Hematopoietic multipotent progenitor cell (in vitro differentiated cells): ENCODE results near the gene SCAF1. TPM values are rescaled to one million over a fixed set of nuclear protein-coding genes. Genes with fewer than 3 reads are reported as not detected.

Experiments used
- DNase-seq, 3 donors: peaks; one replicate each; pipeline ENCODE4 v3.0.0-alpha.2; 2011 to 2015; ENCODE audit warnings: low read depth in 2 of 3, low spot score in 2 of 3
- total RNA-seq: library from RNA; depleted of rRNA; stranded (reverse); fragments of >200 nt; gene quantifications from one replicate; pipeline ENCODE4 v1.2.3, GENCODE V29; 2012

SCAF1 gene
- total RNA-seq, 1 donor = 18.6 TPM

DNA sequence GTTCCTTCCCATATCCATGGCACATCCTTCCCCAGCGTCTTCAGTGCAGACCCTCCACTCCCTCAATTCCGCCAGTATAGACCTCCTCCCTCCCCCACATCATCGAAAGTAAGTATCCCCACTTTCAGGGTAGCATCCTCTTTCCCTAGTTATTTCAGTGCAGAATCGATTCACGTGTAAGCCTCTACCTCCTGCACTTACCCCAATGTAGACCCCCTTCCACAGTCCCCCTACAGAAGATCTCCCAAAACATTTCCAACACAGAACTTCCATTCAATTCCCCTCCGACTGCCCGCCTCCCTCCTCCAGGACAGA, 23.0 kb downstream of the SCAF1 start:
- DNase-seq = no peak

DNA sequence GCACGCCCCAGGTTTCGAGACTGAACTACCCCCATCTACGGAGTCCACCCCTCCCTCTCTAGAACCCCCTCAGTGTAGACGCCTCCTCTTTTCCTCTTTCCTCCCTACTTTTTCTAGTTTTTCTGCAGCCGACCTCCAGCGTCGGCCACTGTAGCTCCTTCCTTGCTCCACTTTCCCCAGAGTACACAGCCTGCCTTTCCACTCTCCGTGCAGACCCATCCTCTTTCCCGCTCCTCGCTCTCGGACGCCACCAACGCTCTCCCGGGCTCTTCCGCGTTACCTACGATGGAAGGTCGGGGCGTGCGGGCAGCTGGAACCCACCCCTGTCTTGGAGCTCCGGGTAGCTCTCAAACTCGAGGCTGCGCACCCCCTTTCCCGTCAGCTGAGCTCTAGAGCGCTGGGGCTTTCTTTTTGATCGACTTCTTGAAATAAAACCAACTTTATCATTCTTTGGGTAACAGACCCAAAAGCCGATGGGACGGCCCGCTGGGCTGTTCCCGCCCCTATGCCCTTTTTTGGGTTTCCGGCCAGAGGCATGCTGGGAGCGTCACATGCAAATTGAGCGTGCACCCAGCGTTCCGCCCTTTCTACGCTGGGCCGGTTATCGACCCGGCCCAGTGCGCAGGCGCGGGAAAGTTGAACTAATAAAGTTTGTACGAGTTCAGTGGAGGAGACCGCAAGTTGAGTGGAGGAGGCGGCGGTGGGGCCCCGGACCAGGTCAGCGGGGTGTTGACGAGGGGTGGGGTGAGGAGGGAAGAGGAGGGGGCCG, 23.5 kb downstream of the SCAF1 start, which contains the start of the genes BCL2L12 and IRF3:
Gene BCL2L12, plus strand, starts transcription at position 583 of the 769 bp plus-strand sequence. CDS start 760 bp downstream, outside the sequence.
Gene IRF3, minus strand, starts transcription at position 507 of the 769 bp plus-strand sequence. CDS start 1,019 bp downstream, outside the sequence.
- peak; percentile 97 to 98 (median 98) for DNase-seq

DNA sequence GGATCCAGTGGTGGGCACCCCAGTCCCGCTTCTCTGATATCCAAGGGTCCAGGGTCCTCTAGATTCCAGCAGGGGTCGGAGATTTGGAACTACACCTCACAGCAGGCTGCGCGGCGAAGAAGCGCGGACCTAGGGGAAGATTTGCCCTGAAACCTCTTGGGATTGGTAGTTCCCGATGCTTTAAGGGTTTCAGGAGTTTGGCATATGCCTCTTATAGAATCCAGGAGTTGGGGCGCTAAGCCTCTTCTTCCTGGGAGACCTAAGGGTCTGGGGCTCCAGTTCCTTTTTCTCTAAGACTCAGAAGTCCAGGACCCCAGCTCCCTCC, 24.1 kb downstream of the SCAF1 start:
- no peak for DNase-seq

DNA sequence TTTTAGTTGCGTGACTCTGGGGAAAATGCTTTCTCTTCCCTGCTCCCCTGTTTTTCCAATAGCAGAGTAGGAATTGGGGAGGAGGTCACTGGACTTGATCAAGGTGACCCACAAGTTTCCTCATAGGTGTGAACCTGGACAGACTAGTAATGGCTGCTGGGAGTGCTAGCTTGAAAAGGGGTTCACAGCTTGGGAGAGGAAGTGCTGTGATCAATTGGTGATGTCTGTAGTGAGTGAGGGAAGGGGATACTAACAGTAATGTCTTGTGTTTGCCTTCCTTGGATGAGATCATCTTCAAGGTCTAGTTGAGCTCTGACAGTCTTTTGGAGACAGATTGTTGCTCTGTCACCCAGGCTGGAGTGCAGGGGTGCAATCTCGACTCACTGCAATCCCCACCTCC, 25.5 kb downstream of the SCAF1 start:
- no peak for DNase-seq

DNA sequence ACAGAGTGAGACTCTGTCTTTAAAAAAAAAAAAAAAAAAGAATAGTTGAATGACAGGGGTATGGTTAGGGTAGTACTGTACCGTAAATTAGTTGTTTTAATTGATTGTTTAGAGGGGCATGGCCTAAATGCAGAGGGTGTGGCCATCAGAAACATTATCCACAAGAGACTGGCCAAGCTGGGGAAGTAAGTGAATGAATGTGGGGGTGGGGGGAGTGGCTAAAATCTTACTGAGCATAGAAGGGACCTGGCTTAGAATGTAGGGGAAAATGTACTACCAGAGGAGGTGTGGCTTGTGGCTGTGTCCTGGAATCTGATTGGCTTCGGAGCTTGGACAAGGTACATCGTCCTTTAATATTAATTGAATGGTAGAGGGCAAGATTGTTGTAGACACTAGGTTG, 27.5 kb downstream of the SCAF1 start:
- DNase-seq = no peak

DNA sequence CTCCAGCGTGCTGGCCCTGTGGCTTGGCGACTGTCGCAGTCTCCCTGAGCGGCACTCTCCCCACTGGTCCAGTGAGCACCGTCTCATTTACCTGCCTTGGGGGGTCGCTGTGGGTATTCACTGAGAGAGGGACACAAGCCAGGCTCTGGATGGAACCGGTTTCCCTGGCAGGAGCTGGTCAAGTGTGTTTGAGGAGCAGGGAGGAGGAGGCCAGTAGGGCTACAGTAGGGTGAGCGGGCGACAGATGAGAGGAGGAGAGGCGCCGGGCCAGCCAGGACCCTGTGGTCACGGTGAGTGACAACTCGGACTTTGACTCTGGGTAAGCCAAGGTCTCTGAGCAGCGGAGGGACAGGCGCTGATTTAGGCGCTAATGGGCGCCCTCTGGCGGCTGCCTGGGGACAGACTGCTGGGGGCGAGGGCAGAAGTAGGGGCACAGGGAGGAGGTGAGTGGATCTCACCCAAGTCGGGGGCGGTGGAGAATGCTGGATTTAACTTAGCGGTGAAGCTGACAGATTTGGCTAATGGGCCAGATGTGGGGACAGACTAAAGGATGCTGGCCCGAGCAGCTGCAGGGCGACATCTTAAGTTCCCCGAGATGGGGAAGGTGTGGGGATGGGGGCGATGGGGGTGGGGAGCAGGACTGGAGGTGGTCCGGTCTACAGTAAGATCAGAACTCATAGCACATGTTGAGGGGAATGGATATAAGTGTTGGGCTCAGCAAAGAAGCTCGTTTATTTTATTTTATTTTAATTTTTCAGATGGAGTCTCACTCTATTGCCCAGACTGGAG, 30.3 kb downstream of the SCAF1 start:
- peak in 2 of 3 donors; percentile 78 to 79 for DNase-seq

DNA sequence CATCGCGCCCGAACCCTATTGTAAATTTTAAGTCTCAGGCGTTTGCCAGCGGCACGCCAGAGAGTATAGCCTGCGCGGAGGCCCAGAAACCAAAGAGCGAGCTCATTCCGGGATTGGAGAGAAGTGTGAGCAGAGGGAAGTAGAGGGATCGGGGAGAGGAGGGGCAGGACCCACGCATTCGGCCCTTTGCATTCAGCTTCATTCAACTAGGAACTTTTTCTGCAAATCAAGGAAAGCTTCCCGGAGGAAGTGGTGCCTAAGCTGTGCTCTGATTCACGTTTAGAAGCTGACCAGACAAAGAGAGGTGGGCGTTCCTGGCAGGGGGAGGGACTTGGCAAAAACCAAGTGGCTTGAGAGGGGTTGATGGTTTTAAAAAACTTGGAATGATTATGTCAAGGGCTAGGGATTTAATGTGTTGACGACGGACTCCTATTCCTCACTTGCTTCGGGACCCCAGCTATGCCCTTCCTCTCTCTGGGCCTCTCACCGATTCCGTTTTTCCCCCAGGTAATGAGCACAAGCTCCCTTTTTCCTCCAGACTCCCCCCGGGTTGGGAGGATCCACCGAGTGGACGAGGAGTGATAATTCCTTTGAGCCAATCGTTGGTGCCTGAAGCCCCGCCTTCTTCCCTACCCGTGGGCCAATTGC, 34.3 kb downstream of the SCAF1 start:
- no peak for DNase-seq

DNA sequence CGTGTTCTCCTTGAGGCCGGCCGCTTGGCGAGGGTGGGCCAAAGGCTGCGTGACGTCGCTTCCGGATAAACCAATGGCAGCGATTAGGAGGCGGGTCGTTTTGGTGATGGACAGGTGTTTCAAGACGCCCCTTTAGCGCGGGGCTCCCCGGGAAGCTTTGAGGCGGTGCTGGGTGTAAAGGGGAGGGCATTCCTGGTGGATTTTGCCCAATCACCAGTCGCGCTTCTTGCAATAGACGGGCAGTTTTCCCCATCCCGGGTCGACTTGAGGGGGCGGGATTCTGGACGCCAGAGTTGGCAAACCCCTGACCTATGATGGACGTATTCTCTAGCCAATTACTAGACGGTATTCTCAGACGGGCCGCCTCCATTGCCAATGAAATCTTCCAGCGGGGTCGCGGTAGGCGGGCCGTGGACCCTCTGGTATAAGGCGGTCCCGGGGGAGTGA, 34.8 kb downstream of the SCAF1 start:
- peak; percentile 95 to 100 (median 100) for DNase-seq

DNA sequence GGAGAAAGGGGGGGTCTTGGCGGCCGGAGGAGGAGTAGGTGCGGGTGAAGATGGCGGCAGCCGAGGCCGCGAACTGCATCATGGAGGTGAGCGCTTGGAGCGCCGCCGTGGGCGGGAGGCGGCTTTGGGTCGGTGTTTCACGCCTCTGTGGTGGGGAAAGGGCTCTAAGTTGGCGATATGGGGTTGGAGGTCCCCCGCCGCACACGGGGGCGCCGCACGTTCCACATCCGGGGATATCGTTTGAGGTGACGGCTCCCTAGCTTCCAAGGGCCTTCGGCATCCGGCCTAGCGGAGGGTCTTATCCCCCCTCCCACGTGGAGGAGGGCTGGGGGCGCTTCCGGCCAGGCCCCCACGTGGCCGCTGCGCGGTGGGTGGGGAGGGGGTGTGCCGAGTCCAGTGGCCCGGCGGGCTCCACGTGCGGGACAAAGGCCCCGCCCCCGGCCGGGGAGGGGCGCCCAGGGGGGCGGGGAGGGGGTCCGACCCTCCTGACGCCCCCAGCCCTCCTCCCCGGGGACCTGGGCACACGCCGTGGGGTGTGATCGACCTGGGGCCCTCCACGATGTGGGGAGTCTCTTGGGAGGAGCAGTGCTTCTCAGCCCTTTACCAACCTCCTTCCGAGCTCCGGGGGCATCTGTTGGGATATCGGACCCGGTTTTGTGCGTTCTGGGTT, 35.4 kb downstream of the SCAF1 start, which contains the start of gene PRMT1:
Gene PRMT1, plus strand, starts transcription at position 41 of the 670 bp plus-strand sequence. Its CDS starts 10 bp downstream, at position 51.
- DNase-seq = no peak

DNA sequence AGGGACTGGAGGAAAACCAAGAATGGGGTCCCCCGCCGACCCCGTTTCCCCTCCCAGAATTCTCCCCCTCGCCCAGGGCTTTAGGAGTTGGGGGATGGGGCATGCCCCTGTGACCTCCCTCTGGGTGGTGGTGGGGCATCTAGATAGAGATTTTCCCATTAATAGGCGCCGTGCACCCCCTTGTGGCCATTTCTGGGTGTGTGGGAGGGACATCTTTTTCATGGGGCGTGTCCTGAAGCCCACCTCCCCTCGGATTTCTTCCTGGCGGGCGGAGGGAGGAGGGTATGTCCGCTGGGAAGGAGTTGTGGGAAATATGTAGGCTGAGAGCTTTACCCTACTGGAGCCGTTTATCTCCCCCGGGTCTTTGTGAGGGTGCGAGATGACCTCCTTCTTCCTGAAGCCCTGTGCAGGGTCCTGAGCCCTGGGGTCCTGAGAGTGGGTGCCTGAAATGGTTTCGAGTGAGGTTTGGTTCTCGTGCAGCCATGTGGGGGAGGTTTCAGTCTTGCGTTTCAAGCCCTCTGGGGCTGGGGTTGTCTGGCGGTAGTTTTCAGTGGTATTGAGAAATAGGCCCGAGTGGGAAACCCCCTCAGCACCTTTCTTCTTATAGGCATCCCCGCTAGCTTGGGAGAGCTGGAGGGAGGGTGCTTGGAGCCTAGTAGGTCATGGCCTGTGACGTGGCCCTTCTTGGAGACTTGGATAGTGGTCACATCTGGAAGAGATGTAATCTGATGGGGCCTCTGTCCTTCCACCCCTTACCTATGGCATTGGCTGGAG, 36.1 kb downstream of the SCAF1 start:
- DNase-seq = peak in 2 of 3 donors; percentile 78 to 90

DNA sequence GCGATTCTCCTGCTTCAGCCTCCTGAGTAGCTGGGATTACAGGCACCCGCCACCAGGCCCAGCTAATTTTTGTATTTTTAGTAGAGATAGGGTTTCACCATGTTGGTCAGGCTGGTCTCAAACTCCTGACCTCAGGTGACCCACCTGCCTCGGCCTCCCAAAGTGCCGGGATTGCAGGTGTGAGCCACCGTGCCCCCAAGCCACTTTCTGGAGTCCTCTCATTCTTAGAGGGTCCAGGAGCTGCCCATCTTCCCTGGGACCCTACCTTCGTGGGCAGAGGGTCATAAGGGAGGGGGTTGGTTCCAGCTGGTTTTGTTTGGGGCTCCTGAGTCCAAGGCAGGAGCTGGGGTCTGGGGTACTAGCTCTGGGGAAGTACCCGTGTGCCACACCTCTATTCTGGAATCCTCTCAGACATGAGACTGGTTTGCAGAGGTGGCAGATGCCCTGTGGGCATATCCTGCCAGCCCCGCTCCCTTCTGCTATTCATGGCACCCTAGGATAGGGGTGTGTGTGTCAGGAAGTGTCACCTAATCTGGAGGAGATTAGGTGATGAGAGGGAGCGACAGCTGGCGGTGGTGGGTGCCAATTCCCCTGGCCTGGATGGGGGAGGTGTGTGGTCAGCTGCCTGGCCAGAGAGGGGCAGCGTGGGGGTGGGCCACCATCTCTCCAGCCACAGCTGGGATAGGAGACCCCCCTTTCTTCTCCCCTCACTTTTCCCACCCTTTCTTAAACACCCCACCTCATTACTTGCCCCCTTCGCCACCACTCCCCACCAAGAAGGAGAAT, 37.2 kb downstream of the SCAF1 start:
- DNase-seq = no peak

DNA sequence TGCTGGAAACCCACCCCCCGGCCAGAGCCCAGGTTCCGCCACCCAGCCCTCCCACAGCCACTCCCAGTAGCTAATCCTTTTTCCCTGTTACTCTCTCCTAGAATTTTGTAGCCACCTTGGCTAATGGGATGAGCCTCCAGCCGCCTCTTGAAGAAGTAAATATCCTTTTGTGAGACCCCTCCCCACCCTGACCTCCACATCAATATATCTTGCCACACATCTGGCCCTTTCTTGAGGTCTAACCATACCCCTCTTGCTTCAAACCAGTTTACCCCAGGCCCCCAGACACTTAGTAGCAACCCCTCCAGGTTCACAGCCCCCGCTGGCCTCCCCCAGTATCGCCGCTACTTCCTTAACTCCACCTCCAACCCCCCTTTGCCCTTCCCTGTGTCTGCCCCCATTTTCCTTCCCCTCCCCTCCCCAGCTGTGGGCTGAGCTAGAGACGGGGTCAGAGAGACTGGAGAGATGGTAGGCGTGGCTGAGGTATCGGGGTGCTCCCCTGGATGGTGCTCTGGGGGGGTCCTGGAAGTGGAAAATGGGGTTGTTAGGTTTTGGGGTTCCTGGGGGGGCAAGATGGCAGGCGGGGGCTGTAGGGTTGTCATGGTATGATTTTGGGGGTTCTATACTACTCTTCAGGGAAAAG, 37.9 kb downstream of the SCAF1 start:
- no peak for DNase-seq

DNA sequence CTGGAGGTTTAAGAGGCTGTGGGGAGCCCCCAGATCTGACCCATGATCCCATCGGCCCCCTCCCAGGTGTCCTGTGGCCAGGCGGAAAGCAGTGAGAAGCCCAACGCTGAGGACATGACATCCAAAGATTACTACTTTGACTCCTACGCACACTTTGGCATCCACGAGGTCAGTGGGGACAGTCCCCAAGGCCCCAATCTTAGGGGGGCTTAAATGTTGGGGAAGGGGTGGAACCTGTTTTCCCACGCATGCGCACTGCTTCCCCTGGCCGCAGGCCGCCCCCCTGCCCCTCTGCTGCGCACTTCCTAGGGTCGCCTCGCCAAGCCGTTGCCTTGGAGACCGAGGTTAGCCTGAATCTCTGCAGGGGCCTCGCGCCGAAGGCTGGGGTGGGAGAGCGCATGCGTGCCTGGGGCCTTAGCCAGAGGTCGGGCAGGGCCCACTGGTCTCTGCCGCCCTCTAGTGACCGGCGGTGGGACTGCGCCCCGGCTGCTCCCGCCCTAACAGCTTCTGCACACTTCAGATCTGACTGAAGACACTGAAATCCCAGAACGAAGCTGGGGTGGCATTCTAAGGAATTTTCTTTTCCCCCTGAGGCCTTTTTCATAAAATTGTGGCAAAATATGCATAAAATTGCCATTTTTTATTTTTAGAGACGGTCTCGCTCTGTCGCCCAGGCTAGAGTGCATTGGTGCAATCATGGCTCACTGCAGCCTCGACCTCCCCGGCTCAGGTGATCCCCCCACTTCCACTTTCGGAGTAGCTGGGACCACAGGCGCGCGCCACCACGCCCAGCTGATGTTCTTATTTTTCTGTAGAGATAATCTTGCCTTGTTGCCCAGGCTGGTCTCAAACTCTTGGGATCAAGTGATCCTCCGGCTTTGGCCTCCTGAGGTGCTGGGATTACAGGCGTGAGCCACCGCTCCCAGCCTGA, 38.7 kb downstream of the SCAF1 start:
- peak; percentile 84 to 94 (median 87) for DNase-seq

DNA sequence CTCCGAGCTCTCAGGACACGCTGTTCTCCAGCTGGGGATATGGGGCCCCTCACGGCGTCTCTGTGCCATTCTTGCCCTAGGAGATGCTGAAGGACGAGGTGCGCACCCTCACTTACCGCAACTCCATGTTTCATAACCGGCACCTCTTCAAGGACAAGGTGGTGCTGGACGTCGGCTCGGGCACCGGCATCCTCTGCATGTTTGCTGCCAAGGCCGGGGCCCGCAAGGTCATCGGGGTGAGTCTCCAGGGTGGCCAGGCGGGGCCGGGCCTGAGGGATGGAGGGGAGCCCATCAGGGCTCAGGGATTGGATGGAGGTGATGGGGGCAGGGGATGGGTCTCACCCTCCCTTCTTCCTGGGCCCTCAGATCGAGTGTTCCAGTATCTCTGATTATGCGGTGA, 39.8 kb downstream of the SCAF1 start:
- DNase-seq = no peak

DNA sequence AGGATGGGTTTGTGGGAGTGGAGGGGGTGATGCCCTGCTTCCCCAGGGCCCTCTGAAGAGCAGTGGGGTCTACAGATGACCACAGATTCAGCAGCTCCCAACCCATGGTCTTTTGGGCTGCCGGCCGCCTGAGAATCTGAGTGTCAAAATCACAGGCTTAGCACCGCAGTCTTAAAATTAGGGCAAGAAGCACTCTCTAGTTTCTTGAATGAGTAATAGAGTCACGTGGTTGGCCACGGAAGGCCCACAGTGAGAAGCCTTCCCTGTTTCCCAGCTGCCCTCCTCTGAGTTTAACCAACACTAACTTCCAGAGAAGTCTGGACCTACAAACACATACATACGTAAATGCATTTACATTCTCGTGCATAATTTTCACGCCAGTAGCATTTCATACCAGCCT, 40.3 kb downstream of the SCAF1 start:
- no peak for DNase-seq

DNA sequence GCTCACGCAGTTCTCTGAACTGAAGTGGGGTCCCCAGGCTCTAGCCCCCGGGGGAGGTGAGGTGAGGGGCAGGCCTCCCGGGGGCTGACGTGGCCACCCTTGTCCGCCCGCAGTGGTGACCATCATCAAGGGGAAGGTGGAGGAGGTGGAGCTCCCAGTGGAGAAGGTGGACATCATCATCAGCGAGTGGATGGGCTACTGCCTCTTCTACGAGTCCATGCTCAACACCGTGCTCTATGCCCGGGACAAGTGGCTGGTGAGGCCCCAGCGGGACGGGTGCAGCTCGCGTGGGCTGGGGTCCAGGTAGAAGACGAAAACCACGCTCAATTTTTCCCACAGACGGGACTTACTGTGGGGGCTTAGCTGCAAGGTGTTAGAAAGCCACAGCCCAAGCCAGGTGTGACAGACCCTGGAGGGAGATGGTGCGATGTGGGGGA, 41.8 kb downstream of the SCAF1 start:
- DNase-seq = no peak

DNA sequence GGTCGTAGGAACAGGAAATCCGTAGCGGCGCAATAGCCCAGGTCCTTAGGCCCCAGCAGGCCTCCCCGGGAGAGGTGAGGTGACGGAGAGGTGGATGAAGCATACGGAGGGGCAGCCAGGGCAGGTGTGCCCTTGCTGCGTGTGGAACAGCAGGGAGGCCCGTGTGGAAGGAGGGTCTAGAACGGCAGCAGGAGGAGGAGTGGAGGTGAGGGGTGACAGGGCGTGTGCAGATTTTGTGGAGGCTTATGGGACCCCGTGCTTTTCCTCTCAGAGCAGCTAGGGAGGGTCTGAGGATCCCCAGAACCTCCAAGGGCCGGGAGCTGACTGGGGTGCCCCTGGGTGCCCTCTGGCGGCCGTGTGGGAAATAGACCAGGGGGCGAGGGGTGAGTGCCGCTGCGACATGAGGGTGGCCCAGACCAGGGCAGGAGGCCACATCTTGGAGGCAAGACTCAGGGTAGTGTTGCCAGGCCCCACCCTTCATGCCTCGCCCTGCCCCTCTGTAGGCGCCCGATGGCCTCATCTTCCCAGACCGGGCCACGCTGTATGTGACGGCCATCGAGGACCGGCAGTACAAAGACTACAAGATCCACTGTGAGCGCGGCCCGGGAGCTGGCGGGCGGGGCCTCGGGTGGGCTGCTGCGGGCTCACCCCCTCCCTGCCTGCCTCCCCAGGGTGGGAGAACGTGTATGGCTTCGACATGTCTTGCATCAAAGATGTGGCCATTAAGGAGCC, 42.4 kb downstream of the SCAF1 start:
- DNase-seq = no peak
